ES-I3 (cell line): Measurements from ENCODE around the gene SCAPER.
"Not testable (repeated sequence)": the region's sequence is repeated elsewhere in the genome, so short reads cannot be mapped to it uniquely, and the experiment has no call there.

Source experiments
- H3K36me3 ChIP-seq: 2 replicates; pipeline ENCODE4 v1.6.1; 2013; ENCODE audit warnings: mild to moderate bottlenecking, low read length, control low read depth, moderate library complexity; ENCODE audit not compliant: insufficient read depth
- H3K4me1 ChIP-seq: 2 replicates; pipeline ENCODE4 v1.6.1; 2013; ENCODE audit warnings: mild to moderate bottlenecking, control low read depth, low read length; ENCODE audit not compliant: insufficient read depth
- H3K9ac ChIP-seq: 2 replicates; pipeline ENCODE4 v1.6.1; 2013; ENCODE audit warnings: low read depth, mild to moderate bottlenecking, low read length, moderate library complexity
- H3K9me3 ChIP-seq: 2 replicates; pipeline ENCODE4 v1.6.1; 2013; ENCODE audit warnings: mild to moderate bottlenecking, low read length, moderate library complexity; ENCODE audit not compliant: control insufficient read depth, insufficient read depth

Gene SCAPER

DNA sequence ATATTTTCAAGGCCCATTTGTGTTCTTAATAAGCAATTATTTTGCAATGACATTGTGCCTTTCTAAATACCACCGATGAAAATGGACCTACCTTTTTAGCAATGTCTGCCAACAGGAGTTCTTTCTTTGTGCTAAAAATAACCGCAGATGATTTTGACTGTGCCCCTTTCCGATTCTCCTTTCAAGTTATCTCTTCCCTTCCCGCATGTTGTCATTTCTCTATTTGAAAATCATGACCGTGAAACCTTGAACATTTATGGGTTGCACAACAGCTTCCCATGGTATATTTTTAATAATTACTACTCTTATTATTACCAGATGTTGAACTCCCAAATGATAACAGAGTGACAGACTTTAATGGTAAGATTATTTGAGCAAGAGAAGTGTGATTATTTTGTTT is 583.5 kb downstream of the SCAPER start:
- Histone ChIP-seq H3K4me1 (0 out of 2 replicates have a peak, but pooled peaks cover 3% of the 10 kb centered on the region), H3K9ac (no peak overlapping the region), H3K36me3 (no peaks in the 10 kb centered on the region)

DNA sequence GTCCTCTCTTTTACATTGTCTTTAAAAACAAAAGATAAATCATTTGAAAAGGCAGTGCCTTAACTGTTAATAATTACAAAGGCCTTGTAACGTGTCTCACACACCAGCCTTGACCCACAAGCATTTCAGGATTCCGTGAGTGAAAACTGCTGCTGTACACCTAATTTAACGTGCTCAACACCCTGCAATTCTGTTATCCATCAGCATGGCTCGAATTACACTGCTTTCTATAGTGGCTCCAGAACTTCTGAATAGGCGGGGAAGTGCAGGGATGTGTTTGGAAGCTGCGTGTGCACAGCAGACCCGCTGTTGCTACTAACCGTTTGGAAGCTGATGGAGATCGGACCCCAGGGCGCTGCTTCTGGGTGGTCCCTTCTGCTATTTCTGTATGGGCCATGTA is 584.0 kb downstream of the SCAPER start:
- Histone ChIP-seq H3K4me1 (0 out of 2 replicates have a peak, but pooled peaks cover 3% of the 10 kb centered on the region), H3K36me3 (no peaks in the 10 kb centered on the region), H3K9ac (no peak overlapping the region), H3K9me3 (no peaks in the 10 kb centered on the region)

More for the DNA sequence above, 583.5 kb downstream of the SCAPER start:
- H3K9me3 ChIP-seq, result no peaks in the 10 kb centered on the region

DNA sequence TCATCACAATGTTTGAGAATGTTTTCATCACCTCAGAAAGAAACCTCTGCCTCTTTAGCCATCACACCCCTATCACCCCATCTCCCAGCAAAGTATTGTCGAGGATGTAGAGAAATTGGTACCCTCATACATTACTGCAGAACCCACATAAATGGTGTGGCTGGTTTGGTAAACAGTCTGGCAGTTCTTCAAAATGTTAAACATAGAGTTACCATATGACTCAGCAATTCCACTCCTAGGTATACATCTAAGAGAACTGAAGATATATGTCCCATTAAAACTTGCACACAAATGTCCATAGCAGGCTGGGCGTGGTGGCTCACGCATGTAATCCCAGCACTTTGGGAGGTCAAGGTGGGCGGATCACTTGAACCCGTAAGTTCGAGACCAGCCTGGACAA is 585.1 kb downstream of the SCAPER start:
- Histone ChIP-seq H3K36me3 (no peaks in the 10 kb centered on the region), H3K9ac (no peak overlapping the region), H3K9me3 (no peaks in the 10 kb centered on the region), H3K4me1 (0 out of 2 replicates have a peak, but pooled peaks cover 3% of the 10 kb centered on the region)

DNA sequence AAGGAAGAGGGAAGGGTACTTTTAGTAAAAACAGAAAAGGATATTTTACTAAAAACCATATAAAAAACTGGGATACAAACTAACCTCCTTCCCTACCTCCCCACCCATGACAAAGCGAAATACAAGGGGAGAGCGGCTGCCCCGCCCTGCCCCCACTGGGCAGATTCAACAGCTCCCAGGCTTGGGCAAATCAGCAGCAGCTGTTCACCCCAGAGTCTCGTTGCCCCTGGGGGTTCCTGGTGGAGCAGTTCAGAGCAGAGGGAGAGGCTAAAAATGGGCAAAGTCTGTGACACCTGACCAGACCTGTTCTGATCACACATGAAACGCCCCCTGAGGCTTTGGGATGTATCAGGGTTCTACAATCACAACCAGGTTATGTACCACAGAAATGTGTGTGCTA is 591.4 kb downstream of the SCAPER start:
- Histone ChIP-seq H3K4me1 (peaks cover 11% of the 10 kb centered on the region; the same call in 1 of the 2 replicates), H3K36me3 (no peaks in the 10 kb centered on the region), H3K9ac (no peak overlapping the region), H3K9me3 (no peaks in the 10 kb centered on the region)

DNA sequence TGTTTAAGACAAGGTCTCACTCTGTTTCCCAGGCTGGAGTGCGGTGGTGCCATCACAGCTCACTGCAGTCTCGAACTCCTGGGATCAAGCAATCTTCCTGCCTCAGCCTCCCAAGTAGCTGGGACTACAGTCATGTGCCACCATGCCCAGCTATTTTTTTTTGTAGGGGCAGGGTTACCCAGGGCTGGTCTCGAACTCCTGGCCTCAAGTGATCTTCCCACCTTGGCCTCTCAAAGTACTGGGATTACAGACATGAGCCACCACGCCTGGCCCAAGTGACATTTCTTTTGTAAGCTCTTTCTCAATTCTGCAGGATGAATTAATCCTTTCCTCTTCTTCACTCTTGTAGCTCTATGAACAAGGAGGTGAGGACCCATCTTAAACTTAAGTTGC is 592.0 kb downstream of the SCAPER start:
- not testable (repeated sequence) for H3K9me3 ChIP-seq, H3K9ac ChIP-seq, H3K36me3 ChIP-seq
- H3K4me1 ChIP-seq, result peaks cover 11% of the 10 kb centered on the region; the same call in 1 of the 2 replicates

DNA sequence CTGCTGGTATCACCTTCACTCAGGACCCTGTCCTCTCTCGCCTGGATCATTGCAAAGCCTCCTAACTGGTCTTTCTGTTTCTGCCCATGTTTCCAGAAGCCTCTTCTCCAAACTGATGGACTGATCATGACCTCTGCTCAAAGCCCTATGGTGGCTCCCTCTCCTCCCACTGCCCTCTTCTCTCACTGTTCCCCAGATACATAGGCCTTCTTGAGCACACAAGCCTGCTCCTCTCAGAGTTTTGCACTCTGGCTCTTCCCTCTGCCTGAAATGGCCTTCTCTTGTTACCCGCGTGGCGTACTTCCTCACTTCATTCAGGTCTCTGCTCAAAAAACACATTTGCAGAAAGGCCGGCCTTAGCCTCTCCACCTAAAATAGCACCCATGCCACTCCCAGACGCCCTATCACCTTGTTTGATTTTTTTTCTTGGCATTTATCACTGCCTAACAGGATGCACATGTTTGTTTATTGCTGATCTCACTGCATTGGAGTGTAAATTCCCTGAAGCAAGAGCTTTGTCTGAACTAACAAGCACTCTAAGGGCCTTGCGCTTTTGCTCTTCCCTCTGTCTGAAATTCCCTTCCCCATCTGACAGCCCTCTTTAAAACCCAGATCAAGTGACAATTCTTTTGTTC is 592.5 kb downstream of the SCAPER start:
- Histone ChIP-seq H3K36me3 (no peaks in the 10 kb centered on the region), H3K9me3 (no peaks in the 10 kb centered on the region), H3K9ac (no peak overlapping the region), H3K4me1 (peaks cover 11% of the 10 kb centered on the region; the same call in 1 of the 2 replicates)

DNA sequence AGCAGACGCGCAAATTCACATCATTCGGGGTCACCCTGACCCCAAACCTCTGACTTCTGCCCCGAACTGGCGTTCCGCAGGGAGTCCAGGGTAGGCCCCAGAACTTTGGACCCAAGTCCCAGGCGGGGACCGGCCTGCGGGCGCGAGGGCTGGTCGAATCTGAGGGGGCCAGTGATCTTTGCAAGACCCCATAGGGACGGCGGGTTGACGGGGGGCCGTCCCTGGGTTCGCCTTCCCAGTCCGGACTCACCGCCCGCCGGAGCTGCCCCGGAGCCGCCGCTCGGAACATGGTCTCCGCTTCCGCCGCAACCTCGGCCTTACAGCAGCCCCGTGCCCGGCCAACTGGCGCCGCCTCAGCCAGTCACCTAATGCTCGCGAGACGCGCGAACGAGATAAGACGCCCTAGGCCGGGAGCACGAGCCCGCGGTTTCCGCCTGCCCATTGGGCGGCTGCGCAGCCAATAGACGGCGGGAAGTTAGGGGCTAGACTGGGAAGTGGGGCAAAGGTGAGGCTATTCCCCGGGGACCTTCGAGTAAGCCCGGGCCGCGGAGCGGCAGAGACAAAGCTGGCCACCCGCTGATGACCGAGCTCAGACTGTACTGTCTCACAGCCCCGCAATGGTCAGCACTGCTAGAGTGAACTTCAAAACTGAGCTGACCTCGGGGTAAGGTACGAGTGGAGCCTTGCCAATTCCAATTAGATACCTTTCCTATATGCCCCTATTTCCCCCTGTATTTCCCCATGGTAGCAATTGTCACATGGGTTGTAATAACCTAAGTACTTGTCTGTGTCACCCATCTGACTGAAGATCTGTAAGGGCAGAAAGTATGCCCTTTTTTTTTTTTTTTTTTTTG is 593.8 kb downstream of the SCAPER start, which contains the start of gene ETFA:
TSS of gene ETFA (minus strand) at position 370 of the 854 bp plus-strand sequence. CDS start at position 289, 81 bp downstream.
- H3K4me1 ChIP-seq, result peaks cover 11% of the 10 kb centered on the region; the same call in 1 of the 2 replicates
- no peaks in the 10 kb centered on the region for H3K9me3 ChIP-seq

DNA sequence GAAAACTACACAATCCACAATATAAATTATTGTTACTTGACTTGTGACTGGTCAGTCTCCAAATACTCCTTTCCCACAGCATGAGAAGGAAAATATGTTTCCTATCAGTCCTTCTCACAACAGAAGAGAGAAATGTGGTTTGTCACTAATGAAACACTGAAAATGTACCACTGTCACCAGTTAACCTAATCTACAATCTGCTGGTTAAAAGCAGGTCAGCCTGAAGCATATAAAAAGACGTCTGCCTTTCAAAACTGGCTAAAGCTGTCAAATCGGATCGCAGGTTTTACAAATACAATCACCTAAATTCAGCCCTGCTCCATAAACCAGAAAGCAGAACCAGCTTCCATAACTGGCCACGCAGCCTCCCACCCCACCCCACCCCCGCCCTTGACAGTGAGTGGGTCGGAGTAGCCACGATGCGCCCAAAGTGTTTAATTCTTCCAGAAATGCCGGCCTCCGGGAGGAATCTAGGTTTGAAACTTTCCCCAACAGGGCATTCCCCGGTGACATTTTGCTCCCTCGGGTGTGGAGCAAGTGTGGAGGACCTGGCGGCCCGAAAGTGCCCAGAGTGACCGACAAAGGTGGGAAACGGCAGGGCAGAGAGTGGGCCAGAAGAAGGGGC is 594.6 kb downstream of the SCAPER start:
- no peaks in the 10 kb centered on the region for H3K36me3 ChIP-seq
- H3K4me1 ChIP-seq, result peaks cover 11% of the 10 kb centered on the region; the same call in 1 of the 2 replicates
- no peaks in the 10 kb centered on the region for H3K9me3 ChIP-seq
- H3K9ac ChIP-seq, result peak overlapping the region; percentile 85

More for the DNA sequence above, 593.8 kb downstream of the SCAPER start, which contains the start of gene ETFA:
- peak within 1 kb of the TSS; percentile 85 for H3K9ac ChIP-seq
- no peaks in the 10 kb centered on the region for H3K36me3 ChIP-seq

DNA sequence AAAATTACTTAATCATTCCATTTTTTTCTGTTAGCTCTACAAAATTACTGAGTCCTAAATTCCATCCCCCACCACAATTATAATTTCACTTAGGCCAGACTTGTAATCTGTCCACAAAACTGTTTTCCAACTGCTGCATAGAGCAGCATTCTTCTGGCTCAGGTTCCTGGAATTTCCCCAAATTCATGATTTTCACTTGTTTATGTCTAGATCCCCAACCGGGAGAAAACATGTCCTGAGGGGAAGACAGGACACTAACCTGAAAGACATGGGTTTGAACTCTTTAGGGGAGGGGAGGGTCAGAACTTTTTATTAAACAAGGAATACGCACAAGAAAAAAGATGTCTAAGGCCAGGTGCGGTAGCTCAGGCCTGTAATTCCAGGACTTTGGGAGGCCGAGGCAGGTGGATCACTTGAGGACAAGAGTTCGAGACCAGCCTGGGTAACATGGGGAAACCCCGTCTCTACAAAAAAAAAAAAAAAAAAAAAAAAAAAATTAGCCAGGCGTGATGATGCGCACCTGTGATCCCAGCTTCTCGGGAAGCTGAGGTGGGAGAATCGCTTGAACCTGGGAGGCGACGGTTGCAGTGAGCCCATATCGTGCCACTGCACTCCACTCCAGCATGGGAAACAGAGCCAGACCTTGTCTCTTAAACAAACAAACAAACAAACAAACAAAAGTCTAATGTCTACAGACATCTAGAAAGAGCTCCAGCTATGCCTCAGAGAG is 595.4 kb downstream of the SCAPER start:
- Histone ChIP-seq H3K9ac (peak overlapping the region; percentile 85; the same call in 1 of the 2 replicates), H3K36me3 (no peaks in the 10 kb centered on the region), H3K9me3 (no peaks in the 10 kb centered on the region), H3K4me1 (peaks cover 11% of the 10 kb centered on the region; the same call in 1 of the 2 replicates)

DNA sequence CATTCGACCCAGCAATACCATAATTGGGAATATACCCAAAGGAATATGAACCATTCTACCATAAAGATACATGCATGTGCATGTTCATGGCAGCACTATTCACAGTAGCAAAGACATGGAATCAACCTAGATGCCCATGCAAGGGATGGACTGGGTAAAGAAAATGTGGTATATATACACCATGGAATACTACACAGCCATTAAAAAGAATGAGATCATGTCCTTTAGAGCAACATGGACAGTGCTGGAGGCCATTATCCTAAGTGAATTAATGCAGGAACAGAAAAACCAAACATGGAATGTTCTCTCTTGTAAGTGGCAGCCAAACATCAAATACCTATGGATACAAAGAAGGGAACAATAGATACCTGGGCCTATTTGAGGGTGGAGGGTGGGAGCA is 601.2 kb downstream of the SCAPER start:
- Histone ChIP-seq H3K9me3 (no peaks in the 10 kb centered on the region), H3K9ac (no peak overlapping the region), H3K4me1 (no peaks in the 10 kb centered on the region)

DNA sequence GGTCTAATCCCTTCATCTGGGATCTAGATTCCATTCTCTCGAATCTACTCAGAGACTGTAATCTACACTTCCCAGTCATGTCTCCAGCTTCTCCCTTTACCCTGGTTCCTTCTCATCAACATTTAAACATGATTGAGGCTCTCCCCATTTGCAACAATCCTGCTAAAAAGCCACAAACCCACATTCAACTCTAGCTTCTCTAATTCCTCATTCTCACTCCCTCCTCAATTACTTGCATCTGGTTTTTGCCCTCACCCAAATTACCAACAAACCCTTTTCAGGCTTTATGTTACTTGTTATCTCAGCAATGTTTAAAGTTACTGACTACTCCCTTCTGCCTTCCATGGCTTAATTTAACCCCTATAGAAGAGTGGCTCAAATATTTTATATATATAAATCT is 605.4 kb downstream of the SCAPER start:
- H3K36me3 ChIP-seq, result no peaks in the 10 kb centered on the region
- no peaks in the 10 kb centered on the region for H3K9me3 ChIP-seq
- H3K4me1 ChIP-seq, result no peaks in the 10 kb centered on the region
- no peak overlapping the region for H3K9ac ChIP-seq

More for the DNA sequence above, 601.2 kb downstream of the SCAPER start:
- no peaks in the 10 kb centered on the region for H3K36me3 ChIP-seq

DNA sequence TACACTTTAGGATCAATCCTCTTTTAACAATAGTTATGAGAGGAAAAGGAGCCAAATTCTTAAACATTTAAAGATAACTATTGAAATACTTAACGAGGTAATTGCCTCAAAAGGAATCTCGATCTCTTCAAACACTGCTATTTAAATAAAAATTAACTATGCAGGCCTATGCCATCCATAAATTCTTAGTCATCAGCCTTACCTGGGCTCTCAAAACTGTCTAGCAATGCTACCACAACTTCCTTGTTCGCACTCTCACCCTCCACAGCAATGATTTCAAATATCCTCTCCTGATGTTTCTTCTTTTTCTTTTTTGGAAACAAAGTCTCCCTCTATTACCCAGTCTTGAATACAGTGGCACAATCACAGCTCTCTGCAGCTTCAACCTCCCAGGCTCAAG is 606.2 kb downstream of the SCAPER start:
- Histone ChIP-seq H3K9me3 (no peaks in the 10 kb centered on the region), H3K9ac (no peak overlapping the region), H3K4me1 (no peaks in the 10 kb centered on the region), H3K36me3 (no peaks in the 10 kb centered on the region)

DNA sequence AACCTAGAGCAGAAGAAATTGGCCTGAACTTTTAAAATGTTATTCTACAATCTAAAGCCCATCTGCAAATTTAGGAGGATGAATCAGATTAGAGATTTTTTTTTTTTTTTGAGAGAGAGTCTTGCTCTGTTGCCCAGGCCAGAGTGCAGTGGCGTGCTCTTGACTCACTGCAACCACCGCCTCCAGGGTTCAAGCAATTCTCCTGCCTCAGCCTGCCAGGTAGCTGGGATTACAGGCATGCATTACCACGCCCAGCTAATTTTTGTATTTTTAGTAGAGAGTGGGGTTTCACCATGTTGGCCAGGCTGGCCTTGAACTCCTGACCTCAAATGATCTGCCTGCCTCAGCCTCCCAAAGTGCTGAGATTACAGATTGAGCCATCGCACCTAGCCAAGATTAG is 607.2 kb downstream of the SCAPER start:
- not testable (repeated sequence) for H3K4me1 ChIP-seq, H3K9me3 ChIP-seq, H3K9ac ChIP-seq, H3K36me3 ChIP-seq
